Measurements from ENCODE around the gene INCA1.

- TF ChIP-seq SAFB2 (CRISPR knock-in tag; IDR thresholded peaks at IDR 0.05; ENCODE audit: borderline replicate concordance, low read depth) (no peak), ZNF138 (CRISPR knock-in tag; IDR thresholded peaks at IDR 0.05; ENCODE audit: low read depth) (no peak), JDP2 (CRISPR knock-in tag; IDR thresholded peaks at IDR 0.05; ENCODE audit: borderline replicate concordance) (no peak)
Measured at GRCh38 chr17:5027916-5028315, 30.6 kb upstream of the INCA1 start.

Measured in HepG2 (cell line).